Renal pelvis (tissue), 4 donors: ENCODE results near the gene SARS2. TPM values are rescaled to one million over a fixed set of nuclear protein-coding genes. Genes with fewer than 3 reads are reported as not detected.
A peak's percentile ranks its signal among the peaks of the same experiment; 100 is the strongest.

Experiments used
- DNase-seq: peaks from one replicate; pipeline ENCODE4 v3.0.0-alpha.2; 2013
- polyA plus RNA-seq, 3 donors: library from polyadenylated mRNA; unstranded; fragments of 120-200 nt; gene quantifications; one replicate each; pipeline ENCODE4 v1.2.1, GENCODE V29; 2013; ENCODE audit not compliant: insufficient read length in 3 of 3

Gene SARS2
- polyA plus RNA-seq, 3 donors = 48.7 to 64.8 (median 62.2) TPM

DNA sequence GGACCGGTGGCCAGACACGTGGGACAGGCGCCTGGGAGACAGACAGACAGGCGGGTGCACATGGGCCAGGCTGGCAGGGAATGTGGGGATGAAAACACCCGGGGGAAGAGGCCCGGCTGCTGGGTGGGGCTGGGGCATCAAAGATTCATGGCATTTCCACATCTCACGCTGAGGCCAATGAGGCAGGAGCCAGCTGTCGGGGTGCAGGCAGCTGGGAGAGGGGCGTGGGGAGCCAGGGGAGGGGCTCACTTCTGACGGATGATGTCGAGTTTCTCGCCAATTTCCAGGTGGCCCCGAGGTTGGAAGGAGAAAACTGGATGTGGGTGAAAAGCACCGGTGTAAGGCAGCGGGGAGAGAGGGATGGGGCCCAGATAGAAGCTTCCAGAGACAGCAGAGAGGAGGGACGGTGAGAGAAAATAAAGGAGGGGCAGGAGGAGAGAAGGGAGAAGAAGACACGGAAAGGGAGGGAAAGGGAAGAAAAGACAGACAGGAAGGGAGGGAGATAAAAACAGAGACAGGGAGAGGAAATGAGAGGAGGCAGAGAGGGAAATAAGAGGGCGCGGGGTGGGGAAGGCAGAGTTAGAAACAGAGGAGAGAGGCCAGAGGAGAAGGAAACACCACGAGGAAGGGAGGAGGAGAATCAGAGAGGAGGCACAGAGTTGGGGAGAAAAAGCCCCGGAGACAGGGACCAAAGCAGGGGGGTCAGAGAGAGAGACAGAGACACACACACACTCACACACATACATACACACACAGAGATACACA lies 10.5 kb downstream of the SARS2 start:
- no peak for DNase-seq

DNA sequence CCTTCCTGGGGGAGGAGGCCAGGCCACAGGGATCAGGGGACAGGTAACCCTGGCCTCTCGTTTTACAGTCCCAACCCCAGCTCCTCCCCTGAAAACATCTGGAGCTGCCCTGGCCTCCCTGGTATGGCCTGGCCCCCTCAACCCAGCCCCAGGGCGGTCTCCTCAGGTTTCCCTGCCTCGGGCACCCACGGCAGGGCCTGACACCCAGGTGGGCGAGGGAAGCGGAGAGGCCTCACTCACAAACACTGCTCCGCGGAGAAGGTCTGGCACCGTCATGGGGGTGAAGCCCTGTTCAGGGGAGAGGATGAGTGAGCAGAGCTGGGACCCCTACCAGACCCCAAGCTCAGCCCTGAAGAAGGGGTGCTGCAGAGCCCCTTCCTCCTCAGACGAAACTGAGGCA lies 12.0 kb downstream of the SARS2 start:
- no peak for DNase-seq

DNA sequence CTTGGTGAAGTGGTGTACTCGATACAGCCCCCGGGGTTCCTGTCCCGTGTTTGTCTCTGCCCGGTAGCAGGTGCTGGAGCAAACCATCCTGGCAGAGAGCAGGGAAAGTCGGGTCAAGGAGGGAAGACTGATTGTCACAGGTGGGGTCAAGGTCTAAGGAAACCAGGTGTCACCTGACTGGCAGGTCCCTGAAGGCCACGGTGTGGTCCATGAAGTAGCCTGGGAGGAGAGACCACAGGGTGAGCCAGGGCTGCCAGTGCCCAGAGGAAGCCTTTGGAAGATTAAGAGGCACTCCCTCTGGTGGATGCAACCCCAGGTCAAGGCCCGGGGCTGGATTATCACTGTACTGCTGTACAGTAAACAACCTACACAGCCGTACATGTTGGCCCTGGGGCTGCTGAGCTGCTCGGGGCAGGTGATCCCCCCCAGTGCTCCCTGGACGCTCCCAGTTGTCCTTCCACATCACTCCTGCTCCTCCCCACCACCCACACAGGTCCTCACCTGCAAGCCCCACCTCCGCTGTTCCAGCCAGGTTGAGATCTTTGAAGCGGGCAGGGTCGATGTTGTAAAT lies 12.6 kb downstream of the SARS2 start:
- DNase-seq = no peak

DNA sequence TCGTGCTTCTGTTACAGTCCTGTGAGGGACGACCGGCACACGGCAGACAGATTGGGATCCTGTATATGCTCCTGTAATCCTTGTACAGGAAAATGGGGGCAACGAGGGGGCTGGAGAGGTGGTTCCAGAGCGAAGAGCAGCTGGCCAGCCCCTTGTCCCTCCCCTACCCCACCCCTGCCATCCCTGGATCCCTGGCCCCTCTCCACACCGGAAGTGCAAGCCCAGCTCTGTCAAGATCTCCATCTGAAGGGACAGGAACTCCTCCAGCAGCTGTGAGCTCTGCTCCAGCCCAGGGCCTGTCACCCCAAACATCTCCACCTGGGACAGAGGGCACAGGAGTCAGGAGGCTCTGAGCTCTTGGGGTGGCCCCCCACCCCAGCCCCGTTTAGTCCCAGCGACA lies 13.0 kb downstream of the SARS2 start:
- no peak for DNase-seq

DNA sequence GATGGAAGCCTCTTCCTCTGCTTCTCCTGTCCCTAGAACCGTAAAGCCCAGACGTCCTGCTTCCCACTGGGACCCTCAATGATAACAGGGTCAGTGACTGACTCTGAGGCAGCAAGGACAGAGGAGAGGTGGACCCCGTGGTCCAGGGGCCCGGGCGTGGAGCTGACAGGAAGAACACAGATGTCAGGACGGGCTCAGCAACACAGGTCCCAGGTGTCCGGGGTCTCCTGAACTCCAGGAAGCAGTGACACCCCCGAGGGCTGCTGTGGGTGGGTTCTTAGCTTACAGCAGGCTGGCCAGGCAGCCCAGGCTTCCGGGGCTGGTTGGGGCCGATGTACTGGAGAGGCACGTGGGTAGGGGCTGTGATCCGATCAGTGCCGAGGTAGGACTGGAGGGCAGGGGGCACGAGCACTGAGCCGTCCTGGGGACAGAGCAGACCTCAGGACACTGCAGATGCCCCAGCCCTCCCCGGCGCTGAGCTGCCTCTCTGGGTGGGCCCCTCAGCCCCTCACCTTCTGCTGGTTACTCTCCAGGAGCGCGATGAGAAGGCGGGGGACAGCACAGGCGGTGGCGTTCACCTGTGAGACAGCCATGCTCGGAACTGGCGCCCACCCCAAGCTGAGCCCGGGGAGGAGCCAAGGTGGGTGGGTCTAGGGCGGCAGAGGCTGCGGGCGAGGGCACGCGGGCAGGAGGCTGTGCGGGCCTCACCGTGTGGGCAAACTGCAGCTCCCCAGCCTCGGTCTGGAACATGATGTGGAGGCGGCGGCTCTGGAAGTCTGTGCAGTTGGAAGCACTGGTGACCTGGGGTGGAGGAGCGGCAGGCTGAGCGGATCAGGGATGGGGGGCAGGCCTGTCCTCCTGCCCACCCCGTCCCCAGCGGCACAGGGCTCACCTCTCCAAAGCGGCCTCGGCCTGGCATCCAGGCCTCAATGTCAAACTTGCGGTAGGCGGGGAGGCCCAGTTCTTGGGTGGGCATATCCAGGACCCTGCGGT lies 14.9 kb downstream of the SARS2 start:
- DNase-seq = no peak

DNA sequence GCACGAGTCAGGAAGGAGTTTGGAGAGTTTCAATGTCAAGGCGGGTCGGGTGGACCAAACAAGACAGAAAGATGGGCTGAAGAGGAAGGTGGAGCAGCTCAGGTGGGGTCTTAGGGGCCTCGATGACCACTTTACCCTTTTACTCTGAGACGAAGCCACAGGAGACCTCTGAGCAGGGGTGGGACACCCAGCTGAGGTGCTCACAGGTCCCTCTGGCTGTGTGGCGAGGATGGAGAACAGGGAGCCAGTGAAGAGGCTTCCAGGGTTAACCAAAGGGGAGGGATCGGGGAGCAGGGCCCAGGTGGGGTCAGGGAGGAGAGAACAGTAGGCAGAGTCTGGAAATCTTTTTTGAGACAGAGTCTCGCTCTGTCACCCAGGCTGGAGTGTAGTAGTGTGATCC lies 16.6 kb downstream of the SARS2 start:
- DNase-seq = no peak

DNA sequence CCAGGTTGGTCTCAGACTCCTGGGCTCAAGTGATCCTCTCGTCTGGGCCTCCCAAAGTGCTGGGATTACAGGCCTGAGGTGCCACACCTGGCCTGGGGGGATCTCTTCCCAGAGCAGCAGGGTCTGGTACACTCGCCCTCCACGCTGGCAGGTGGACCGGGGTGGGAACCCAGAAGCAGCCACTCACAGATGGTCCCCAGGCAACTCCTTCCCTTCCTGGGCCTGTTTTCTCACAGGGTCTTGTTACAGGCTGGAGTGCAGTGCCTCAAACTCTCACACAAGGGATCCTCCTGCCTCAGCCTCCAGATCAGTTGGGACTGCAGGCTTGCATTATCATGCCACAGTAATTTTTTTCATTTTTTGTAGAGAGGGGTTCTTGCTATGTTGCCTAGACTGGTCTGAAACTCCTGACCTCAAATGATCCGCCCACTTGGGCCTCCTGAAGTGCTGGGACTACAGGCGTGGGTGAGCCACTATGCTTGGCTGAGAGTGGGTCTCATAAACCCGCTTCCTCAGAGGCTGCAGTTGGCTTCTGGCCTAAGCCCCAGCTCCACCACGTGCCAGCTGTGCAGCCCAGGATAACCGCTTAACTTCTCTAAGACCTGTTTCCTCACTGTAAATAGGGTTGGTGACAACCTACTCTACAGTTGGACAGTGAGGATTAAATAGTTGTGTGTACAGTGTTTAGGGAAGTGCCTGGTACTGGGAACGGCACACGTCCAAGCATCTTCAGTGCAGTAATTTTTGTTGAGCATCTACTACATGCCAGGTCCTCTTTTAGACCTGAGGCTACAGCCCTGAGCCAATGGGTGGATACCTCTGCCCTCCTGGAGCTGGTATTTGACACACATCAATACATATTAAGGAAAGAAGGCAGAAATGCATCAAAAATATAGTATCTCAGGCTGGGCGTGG lies 17.7 kb downstream of the SARS2 start:
- DNase-seq = no peak

DNA sequence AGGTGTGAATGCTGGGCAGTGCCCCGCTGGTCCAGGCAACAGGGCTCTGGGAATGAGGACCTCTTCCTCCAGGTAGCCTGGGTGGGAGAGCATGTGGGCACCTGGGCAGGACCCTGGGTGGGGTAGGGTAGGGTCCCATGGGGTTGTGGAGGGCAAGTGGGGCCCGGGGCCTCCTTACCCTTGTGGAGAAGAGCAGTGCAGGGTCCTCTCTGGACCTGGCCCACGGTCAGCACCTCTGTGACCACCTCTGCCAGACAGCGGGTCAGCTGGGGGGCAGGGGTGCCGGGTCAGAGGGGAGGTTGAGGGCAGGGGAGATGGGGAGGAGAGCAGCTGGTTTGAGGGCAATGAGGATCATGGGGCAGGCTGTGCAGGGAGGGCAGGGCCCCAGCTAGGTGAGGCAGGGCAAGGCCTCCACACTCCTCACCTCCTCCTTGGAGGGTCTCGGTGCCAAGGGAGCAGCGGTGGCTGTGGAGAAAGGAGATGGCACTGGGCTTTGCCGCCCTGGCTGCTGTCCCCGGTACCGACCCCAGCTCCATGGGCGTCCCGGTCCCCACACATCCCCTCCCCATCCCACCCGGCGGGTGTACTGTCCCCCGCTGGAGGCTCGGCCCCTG lies 19.1 kb downstream of the SARS2 start:
- no peak for DNase-seq

DNA sequence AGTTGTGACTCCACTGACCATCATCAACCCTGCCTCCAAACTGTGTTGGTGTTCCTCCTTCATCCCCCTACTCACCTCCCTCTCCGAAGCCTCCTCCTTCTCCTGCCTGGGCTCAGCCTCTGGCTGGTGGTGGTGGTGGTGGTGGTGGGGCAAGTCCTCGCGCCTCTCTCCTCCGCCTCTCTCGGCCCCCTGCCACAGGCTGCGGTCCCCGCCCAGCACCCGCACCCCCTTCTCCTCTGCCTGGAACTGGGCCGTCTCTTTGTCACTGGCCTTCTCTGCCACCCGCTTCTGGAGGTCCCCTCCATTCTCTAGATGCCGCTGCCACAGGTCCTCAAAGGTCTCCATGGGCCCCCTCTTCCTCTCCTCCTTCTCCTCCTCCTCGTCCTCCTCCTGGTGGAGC lies 20.1 kb downstream of the SARS2 start:
- no peak for DNase-seq

DNA sequence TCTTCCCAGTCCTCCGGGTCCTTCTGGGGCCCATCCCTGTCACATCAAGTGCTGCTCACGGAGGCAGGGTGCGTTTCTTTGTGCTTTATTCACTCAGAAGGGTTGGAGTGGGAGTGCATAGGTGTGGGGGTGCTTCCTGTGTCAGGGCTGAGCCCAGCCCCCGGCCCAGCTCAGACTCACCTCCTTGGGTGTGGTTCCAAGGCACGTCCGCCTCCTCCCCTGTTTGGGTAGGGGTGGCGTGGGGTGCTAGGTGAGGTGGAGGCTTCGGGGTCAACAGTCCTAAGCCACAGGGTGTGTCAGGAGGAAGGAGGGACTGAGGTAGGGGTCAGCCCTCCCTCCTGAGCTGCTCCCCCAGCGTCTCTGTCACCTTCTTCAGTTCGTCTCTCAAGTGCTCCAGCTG lies 21.7 kb downstream of the SARS2 start:
- DNase-seq = no peak

DNA sequence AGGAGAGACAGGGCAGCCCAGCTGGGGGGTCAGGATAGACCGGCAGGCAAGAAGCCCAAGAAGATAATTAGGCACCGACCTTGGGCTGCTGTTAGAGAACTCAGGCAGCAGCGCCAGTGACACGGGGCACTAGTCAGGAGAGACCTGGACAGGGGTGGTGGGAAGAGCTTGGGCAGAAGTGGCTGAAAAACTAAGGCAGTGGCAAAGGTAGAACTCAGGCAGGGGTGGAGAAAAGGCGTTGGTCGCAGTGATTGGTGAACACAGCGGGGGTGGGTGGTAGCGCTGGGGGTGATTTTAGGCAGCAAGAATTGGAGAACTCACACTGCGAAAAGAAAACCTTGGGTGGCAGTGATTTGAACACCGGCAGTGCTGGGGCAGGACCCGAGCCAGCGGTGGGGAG lies 22.9 kb downstream of the SARS2 start:
- DNase-seq = no peak

DNA sequence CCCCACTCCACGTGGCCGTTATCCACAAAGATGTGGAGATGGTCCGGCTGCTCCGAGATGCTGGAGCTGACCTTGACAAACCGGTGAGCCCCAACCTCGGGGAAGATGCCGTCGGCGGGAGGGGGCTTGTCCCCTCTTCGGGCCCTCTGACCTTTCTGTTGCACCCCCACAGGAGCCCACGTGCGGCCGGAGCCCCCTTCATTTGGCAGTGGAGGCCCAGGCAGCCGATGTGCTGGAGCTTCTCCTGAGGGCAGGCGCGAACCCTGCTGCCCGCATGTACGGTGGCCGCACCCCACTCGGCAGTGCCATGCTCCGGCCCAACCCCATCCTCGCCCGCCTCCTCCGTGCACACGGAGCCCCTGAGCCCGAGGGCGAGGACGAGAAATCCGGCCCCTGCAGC lies 23.3 kb downstream of the SARS2 start:
- no peak for DNase-seq

DNA sequence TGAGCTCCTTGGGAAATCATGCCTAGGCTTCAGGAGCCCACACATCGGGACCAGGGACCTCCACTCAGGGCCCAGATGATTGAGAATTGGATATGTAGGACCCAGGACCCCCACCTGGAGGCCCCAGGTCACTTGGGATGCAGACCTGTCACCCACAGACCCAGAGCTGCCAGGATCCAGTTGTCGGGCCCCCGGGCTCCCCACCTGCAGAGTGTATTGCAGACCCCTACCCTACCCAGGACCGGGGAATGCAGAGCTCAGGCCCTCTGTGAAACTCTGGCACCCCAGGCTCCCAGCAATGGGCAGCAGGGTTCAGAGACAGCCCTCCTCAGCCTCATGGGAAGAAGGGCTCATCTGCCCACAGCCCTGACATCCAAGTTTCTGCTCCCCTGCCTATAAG lies 24.9 kb downstream of the SARS2 start:
- no peak for DNase-seq

DNA sequence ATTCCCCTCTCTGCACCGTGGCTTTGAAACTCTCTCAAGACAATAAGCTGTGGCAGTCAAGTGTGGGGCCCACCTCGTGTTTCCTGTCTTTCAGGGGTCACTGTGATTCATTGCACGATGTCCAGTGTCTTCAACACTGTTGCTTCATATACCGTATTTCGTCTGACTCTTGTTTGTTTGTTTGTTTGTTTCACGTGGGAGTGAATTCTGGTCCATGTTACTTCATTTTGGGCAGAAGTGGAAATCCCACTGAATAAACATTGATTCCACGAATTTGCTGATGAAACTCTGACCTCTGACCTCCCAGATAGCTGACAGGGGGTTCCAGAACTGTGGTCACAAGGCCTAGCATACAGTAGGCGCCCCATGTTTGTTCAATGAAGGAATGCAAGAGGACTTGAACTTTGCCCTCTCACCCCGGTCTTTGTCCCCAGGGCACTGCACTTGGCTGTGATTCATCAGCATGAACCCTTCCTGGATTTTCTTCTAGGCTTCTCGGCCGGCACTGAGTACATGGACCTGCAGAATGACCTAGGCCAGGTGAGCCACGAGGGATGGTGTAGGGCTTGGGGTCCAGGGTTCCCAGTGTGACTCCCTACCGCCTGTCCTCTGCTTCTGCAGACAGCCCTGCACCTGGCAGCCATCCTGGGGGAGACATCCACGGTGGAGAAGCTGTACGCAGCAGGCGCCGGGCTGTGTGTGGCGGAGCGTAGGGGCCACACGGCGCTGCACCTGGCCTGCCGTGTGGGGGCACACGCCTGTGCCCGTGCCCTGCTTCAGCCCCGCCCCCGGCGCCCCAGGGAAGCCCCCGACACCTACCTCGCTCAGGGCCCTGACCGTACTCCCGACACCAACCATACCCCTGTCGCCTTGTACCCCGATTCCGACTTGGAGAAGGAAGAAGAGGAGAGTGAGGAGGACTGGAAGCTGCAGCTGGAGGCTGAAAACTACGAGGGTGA lies 25.7 kb downstream of the SARS2 start:
- DNase-seq = no peak

DNA sequence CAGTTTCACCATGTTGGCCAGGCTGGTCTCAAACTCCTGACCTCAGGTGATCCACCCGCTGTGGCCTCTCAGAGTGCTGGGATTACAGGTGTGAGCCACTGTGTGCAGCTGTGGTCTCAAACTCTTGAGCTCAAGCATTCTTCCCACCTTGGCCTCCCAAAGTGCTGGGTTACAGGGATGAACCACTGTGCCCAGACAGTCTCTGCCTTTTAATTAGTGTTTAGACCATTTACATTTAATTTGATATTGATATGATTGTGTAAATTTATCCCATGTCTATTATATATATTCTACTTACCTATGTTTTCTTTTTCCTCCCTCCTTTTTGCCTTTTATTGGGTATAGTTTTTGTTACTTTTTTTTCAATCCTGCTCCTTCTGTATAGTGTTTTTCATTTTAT lies 28.9 kb downstream of the SARS2 start:
- no peak for DNase-seq

DNA sequence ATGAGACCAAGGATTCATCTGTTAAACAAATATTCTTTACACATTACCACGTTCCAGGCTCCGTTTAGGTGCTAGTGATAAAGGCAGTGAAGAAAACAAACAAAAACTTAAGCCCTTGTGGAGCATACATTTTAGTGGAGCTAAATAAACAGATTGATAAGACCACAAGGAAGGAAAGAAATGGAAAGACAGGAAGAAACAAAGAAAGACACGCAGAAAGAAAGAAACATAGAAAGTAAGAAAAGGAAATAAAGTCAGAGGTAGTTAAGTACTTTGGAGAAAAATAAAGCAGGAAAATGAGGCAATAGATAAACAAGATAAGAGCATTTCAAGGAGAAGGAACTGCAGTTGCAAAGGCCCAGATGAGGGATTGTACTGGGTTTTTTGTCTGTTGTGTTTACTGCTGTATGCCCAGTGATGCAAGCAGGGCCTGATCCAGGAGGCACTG lies 29.8 kb downstream of the SARS2 start:
- DNase-seq = no peak

DNA sequence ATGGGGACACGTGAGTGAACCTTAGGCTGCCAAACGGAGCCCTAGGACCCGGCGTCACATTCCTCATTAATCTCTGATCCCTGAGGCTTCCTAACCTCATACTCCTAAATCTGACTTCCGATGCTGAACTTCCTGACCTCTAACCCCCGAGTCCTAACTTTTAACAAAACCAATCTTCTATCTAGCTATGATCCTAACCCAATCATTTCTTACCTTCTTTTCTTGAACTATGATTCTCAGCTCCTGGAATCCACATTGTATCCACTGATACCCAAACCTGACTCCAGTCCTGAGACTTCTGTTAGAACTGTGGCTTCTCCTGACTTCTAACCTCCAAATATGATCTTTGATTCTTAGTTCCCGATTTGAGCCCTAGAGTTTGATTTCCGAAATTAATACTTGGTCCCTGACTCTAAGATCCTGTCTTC lies 30.3 kb downstream of the SARS2 start:
- no peak for DNase-seq

DNA sequence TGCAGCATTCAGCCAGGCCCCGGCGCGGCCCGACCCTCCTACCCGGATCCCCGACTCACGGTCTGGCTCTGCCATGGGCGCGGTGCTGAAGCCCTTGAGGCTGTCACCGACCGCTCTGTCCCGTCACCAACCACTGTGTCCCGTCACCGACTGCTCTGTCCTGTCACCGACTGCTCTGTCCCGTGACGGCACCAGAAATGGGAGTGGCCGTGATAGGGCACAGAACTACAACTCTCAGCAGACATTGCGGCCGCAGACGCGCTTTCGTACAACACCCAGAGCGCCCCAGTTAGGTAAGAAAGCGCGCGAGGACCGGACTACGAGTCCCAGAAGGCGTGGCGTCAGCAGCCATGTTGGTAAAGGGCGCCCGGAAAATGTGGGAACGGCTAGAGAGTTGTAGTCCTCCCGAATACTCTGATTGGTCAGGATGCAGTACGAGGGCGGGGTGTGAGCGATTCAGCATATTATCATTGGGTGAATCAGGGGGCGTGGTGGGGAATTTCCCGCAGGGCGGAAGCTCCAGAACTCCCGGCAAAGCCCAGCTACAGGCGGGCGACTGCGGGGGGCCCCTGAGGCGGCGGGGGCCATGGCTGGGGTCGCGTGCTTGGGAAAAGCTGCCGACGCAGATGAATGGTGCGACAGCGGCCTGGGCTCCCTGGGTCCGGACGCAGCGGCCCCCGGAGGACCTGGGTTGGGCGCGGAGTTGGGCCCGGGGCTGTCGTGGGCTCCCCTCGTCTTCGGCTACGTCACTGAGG lies 30.9 kb downstream of the SARS2 start, which contains the start of the genes NFKBIB and SIRT2:
NFKBIB (plus strand) TSS at position 523 of the 755 bp plus-strand sequence; CDS start at position 587, 64 bp downstream.
SIRT2 (minus strand) TSS at position 172 of the 755 bp plus-strand sequence; CDS start at position 75, 97 bp downstream.
- DNase-seq = peak; percentile 100
